DND-41 (cell line): ENCODE results near the gene KCNAB2.
A peak's percentile ranks its signal among the peaks of the same experiment; 100 is the strongest.

Experiments used
- ATAC-seq: fragments of 200-7000 bp; cut with Tn5 transposase; 3 replicates; pipeline ENCODE4 v1.9.1; 2021; ENCODE audit warnings: low read depth; ENCODE audit not compliant: insufficient read depth
- DNase-seq: peaks from one replicate; pipeline ENCODE4 v3.0.0-alpha.2; 2020
- H2AFZ ChIP-seq: 2 replicates; pipeline ENCODE4 v1.6.0; 2012; ENCODE audit warnings: low read depth, low read length
- H3K27ac ChIP-seq: 2 replicates; pipeline ENCODE4 v1.5.1; 2012; ENCODE audit warnings: low read length, inconsistent platforms
- H3K27me3 ChIP-seq: fragments of 200-600 bp; sonication (generic); 2 replicates; pipeline ENCODE4 v1.6.0; 2012; ENCODE audit warnings: low read length, mild to moderate bottlenecking, inconsistent platforms; ENCODE audit not compliant: insufficient read depth, poor library complexity
- H3K36me3 ChIP-seq: 2 replicates; pipeline ENCODE4 v1.5.1; 2012; ENCODE audit warnings: low read length, inconsistent platforms; ENCODE audit not compliant: insufficient read depth
- H3K4me1 ChIP-seq: 2 replicates; pipeline ENCODE4 v1.5.1; 2012; ENCODE audit warnings: mild to moderate bottlenecking, low read length; ENCODE audit not compliant: insufficient read depth
- H3K4me2 ChIP-seq: 2 replicates; pipeline ENCODE4 v1.6.0; 2012; ENCODE audit warnings: mild to moderate bottlenecking, moderate library complexity, low read length, inconsistent platforms; ENCODE audit not compliant: insufficient read depth
- H3K4me3 ChIP-seq, 2 experiments: fragments of 200-600 bp in 1 of 2; shearing (Covaris generic) in 1 of 2; 2 replicates each; pipeline ENCODE4 v1.5.1; 2012 to 2016; ENCODE audit warnings: inconsistent platforms in 2 of 2, low read length in 2 of 2, mild to moderate bottlenecking in 2 of 2, low read depth in 1 of 2, moderate library complexity in 1 of 2
- H3K79me2 ChIP-seq: 2 replicates; pipeline ENCODE4 v1.6.0; 2012; ENCODE audit warnings: low read length, inconsistent platforms; ENCODE audit not compliant: insufficient read depth
- H3K9ac ChIP-seq: 2 replicates; pipeline ENCODE4 v1.6.0; 2012; ENCODE audit warnings: low read depth, mild to moderate bottlenecking, inconsistent platforms, low read length, moderate library complexity
- H3K9me3 ChIP-seq: 2 replicates; pipeline ENCODE4 v1.5.1; 2012; ENCODE audit warnings: low read length, moderate library complexity, mild to moderate bottlenecking, inconsistent platforms; ENCODE audit not compliant: insufficient read depth, severe bottlenecking
- H4K20me1 ChIP-seq: 2 replicates; pipeline ENCODE4 v1.6.0; 2012; ENCODE audit warnings: low read length; ENCODE audit not compliant: insufficient read depth
- EZH2 ChIP-seq: IDR thresholded peaks from 3 replicates; pipeline ENCODE4 v1.6.1; 2012; ENCODE audit warnings: borderline replicate concordance, low read depth, mild to moderate bottlenecking, moderate library complexity, low read length, inconsistent platforms; ENCODE audit not compliant: severe bottlenecking
- TF ChIP-seq, protein P1 (sequence below): IDR thresholded peaks from 2 replicates; pipeline ENCODE4 v1.5.1; 2012; ENCODE audit warnings: borderline replicate concordance, low read length, moderate library complexity, mild to moderate bottlenecking; ENCODE audit not compliant: poor library complexity, severe bottlenecking; ENCODE audit errors: extremely low read depth

KCNAB2 gene

GRCh38 chr1:6040861-6041415, 4.8 kb upstream of the KCNAB2 start:
- no peak overlapping the region for H3K9ac ChIP-seq
- H3K36me3 ChIP-seq: peaks cover 64% of the 10 kb centered on the region
- no peak for ATAC-seq
- DNase-seq: no peak
- H3K27ac ChIP-seq: no peak overlapping the region
- H4K20me1 ChIP-seq: peaks cover 92% of the 10 kb centered on the region
- no peak overlapping the region for H3K4me2 ChIP-seq
- H2AFZ ChIP-seq: no peak overlapping the region
- peaks cover 17% of the 10 kb centered on the region for H3K4me1 ChIP-seq
- peaks cover 18% of the 10 kb centered on the region for H3K79me2 ChIP-seq
- TF ChIP-seq EZH2: no peak
- TF ChIP-seq, protein P1, sequence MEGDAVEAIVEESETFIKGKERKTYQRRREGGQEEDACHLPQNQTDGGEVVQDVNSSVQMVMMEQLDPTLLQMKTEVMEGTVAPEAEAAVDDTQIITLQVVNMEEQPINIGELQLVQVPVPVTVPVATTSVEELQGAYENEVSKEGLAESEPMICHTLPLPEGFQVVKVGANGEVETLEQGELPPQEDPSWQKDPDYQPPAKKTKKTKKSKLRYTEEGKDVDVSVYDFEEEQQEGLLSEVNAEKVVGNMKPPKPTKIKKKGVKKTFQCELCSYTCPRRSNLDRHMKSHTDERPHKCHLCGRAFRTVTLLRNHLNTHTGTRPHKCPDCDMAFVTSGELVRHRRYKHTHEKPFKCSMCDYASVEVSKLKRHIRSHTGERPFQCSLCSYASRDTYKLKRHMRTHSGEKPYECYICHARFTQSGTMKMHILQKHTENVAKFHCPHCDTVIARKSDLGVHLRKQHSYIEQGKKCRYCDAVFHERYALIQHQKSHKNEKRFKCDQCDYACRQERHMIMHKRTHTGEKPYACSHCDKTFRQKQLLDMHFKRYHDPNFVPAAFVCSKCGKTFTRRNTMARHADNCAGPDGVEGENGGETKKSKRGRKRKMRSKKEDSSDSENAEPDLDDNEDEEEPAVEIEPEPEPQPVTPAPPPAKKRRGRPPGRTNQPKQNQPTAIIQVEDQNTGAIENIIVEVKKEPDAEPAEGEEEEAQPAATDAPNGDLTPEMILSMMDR: no peak
- H3K4me3 ChIP-seq: no peak overlapping the region
- no peaks in the 10 kb centered on the region for H3K9me3 ChIP-seq
- H3K27me3 ChIP-seq: no peaks in the 10 kb centered on the region

DNA sequence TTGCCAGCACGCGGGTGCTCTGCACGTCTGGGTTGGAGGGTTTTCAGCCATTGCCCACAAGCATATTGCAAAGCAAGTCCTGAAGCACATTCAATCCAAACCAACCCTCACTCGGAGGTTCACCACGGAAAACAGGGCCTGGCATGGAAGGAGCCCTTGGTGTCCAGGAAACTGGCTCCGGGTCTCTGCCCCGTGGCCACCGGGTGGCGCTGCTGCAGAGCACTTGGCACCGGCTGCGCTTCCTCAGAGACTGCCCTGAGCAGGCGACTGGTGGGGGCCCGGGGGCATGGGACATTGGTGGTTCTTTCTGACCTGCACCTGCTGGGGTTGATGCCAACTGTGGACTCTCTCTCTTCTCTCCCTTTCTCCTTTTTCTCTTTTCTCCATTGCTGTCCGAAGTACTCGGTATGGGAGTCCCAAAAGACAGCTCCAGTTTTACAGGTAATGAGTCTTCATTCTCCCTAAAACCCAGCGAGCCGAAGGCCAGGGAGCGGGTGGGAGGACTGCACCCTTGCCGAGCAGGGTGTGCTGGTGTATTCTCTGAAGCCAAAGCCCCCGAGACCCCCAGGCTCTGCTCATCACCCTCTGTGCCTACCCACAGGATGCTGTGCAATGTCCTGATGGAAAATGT, 4.1 kb upstream of the KCNAB2 start:
- ATAC-seq (no peak), DNase-seq (peak; percentile 35)
- no peak overlapping the region for H3K27ac ChIP-seq
- no peaks in the 10 kb centered on the region for H3K9me3 ChIP-seq
- H3K79me2 ChIP-seq: peaks cover 16% of the 10 kb centered on the region
- peaks cover 91% of the 10 kb centered on the region for H4K20me1 ChIP-seq
- H3K9ac ChIP-seq: no peak overlapping the region
- peaks cover 16% of the 10 kb centered on the region for H3K4me1 ChIP-seq
- H3K36me3 ChIP-seq: peaks cover 64% of the 10 kb centered on the region
- no peak for TF ChIP-seq EZH2
- TF ChIP-seq, protein P1: peak; percentile 71
- H3K4me3 ChIP-seq: no peak overlapping the region
- no peak overlapping the region for H2AFZ ChIP-seq
- no peak overlapping the region for H3K4me2 ChIP-seq
- H3K27me3 ChIP-seq: no peaks in the 10 kb centered on the region

GRCh38 chr1:6043561-6043960, 2.1 kb upstream of the KCNAB2 start:
- no peak for TF ChIP-seq EZH2
- TF ChIP-seq, protein P1: no peak
- Histone ChIP-seq H3K4me1 (no peaks in the 10 kb centered on the region), H3K27ac (no peak overlapping the region)

More at GRCh38 chr1:6043561-6043960, 2.1 kb upstream of the KCNAB2 start:
- Histone ChIP-seq H3K79me2 (peaks cover 8% of the 10 kb centered on the region), H2AFZ (no peak overlapping the region), H3K9me3 (no peaks in the 10 kb centered on the region), H3K36me3 (peaks cover 62% of the 10 kb centered on the region), H3K27me3 (no peaks in the 10 kb centered on the region), H3K9ac (no peak overlapping the region), H4K20me1 (peaks cover 89% of the 10 kb centered on the region), H3K4me2 (no peak overlapping the region), H3K4me3 (no peak overlapping the region)
- ATAC-seq (no peak), DNase-seq (no peak)
